ENCODE results near the gene MYL2.

- TF ChIP-seq CTCF (IDR thresholded peaks at IDR 0.05) (no peak), POLR2A (IDR thresholded peaks at IDR 0.05) (no peak)
Observed at GRCh38 chr12:110957159-110957558, 36.8 kb upstream of the MYL2 start.

Data from tibial nerve (tissue), 3 donors.